Gastrocnemius medialis (tissue), 4 donors: ENCODE measurements around the gene GPR132.

ENCODE experiments used
- CTCF ChIP-seq, 5 experiments: fragments of 450-650 bp in 3 of 5; fragments of 200-600 bp in 2 of 5; sonication (generic) in 2 of 5; IDR thresholded peaks in 4 of 5; conservative IDR thresholded peaks in 1 of 5; 1 replicate in 4 of 5; 2 replicates in 1 of 5; pipeline ENCODE4 v1.5.1; 2016 to 2019; ENCODE audit warnings: antibody characterized with exemption in 5 of 5, mild to moderate bottlenecking in 3 of 5, moderate library complexity in 3 of 5
- POLR2A ChIP-seq, 2 donors: fragments of 450-650 bp; IDR thresholded peaks; one replicate each; pipeline ENCODE4 v1.6.1; 2017; ENCODE audit warnings: antibody characterized with exemption in 2 of 2, mild to moderate bottlenecking in 2 of 2, moderate library complexity in 2 of 2

DNA sequence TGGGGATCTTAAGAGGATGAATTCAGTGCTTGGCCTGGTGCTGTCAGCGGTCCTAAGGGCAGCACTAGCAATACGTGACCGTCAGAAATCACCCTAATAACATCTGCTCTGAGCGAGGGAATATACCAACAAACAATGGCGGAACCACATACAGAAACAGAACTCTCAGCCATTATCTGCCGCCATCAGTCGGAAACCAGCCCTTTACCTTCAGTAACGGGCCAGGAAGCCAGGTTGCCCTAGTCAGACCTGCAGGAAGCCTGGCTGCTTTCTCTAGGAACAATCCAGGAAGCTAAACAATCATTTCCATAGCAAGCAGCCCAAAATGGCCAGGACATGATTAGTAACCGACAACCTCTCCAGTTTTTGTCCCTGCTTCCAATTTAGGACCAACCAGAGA, 50.0 kb downstream of the GPR132 start:
- TF ChIP-seq CTCF (IDR thresholded peaks at IDR 0.05 in 4 of 5, conservative IDR thresholded peaks at IDR 0.05 in 1 of 5) (no peak), POLR2A (IDR thresholded peaks at IDR 0.05) (no peak)
